H1 (cell line): ENCODE measurements around the gene RPL7L1. TPM values are rescaled to one million over a fixed set of nuclear protein-coding genes. Genes with fewer than 3 reads are reported as not detected.

Source experiments
- BACH1 ChIP-seq: IDR thresholded peaks from 2 replicates; pipeline ENCODE4 v1.6.1; 2012; ENCODE audit warnings: low read length, improper control_type of control experiment
- BCL11A ChIP-seq, 2 experiments: IDR thresholded peaks; one replicate each; pipeline ENCODE4 v1.6.1; 2011; ENCODE audit warnings: low read depth in 2 of 2, low read length in 2 of 2, mild to moderate bottlenecking in 2 of 2
- CBX8 ChIP-seq: fragments of 300-800, 300-1000 bp; sonication (generic); IDR thresholded peaks from 2 replicates; pipeline ENCODE4 v1.7.1; 2016; ENCODE audit warnings: low read depth, low read length, borderline replicate concordance
- CREB1 ChIP-seq: IDR thresholded peaks from 2 replicates; pipeline ENCODE4 v1.6.1; 2012; ENCODE audit warnings: inconsistent platforms
- FOSL1 ChIP-seq: IDR thresholded peaks from 2 replicates; pipeline ENCODE4 v1.6.1; 2011; ENCODE audit warnings: mild to moderate bottlenecking, low read depth, low read length, moderate library complexity; ENCODE audit not compliant: insufficient read depth
- GABPA ChIP-seq: IDR thresholded peaks from 2 replicates; pipeline ENCODE4 v1.6.1; 2011; ENCODE audit warnings: mild to moderate bottlenecking, low read length, moderate library complexity, borderline replicate concordance; ENCODE audit not compliant: insufficient read depth
- GTF2F1 ChIP-seq: IDR thresholded peaks from 2 replicates; pipeline ENCODE4 v1.6.1; 2012; ENCODE audit warnings: low read depth, low read length, improper control_type of control experiment, borderline replicate concordance
- HDAC6 ChIP-seq: IDR thresholded peaks from one replicate; pipeline ENCODE4 v1.7.1; 2012; ENCODE audit warnings: low read depth, mild to moderate bottlenecking, inconsistent platforms, low read length, moderate library complexity
- JUN ChIP-seq: IDR thresholded peaks from 2 replicates; pipeline ENCODE4 v1.6.1; 2011; ENCODE audit warnings: low read depth, mild to moderate bottlenecking, improper control_type of control experiment, low read length
- JUND ChIP-seq: IDR thresholded peaks from 2 replicates; pipeline ENCODE4 v1.6.1; 2011; ENCODE audit warnings: mild to moderate bottlenecking, improper control_type of control experiment, low read length
- KDM5A ChIP-seq: fragments of 200-600 bp; IDR thresholded peaks from 2 replicates; pipeline ENCODE4 v1.7.1; 2012; ENCODE audit warnings: mild to moderate bottlenecking, low read length, inconsistent platforms, mixed read lengths
- NANOG ChIP-seq: IDR thresholded peaks from 2 replicates; pipeline ENCODE4 v1.6.1; 2011; ENCODE audit warnings: low read length, low read depth, mild to moderate bottlenecking, inconsistent platforms; ENCODE audit not compliant: insufficient read depth, poor library complexity, severe bottlenecking
- POU5F1 ChIP-seq: IDR thresholded peaks from 2 replicates; pipeline ENCODE4 v1.6.1; 2011; ENCODE audit warnings: low read depth, mild to moderate bottlenecking, low read length, moderate library complexity
- SAP30 ChIP-seq: fragments of 300-600 bp; sonication (generic); IDR thresholded peaks from 2 replicates; pipeline ENCODE4 v1.7.1; 2012; ENCODE audit warnings: low read length, moderate library complexity, mild to moderate bottlenecking, inconsistent platforms; ENCODE audit not compliant: insufficient read depth, insufficient replicate concordance
- SP4 ChIP-seq: IDR thresholded peaks from 2 replicates; pipeline ENCODE4 v1.6.1; 2012; ENCODE audit warnings: low read length, inconsistent platforms
- SUZ12 ChIP-seq: fragments of 200-600 bp; sonication (generic); IDR thresholded peaks from 2 replicates; pipeline ENCODE4 v1.6.1; 2012; ENCODE audit warnings: mild to moderate bottlenecking, inconsistent platforms, low read length, moderate library complexity, mixed read lengths
- TAF7 ChIP-seq: optimal IDR thresholded peaks from 2 replicates; pipeline ENCODE3; 2011; ENCODE audit warnings: low read depth, mild to moderate bottlenecking, inconsistent platforms, low read length, moderate library complexity, borderline replicate concordance
- TEAD4 ChIP-seq: IDR thresholded peaks from 2 replicates; pipeline ENCODE4 v1.6.1; 2012; ENCODE audit warnings: low read depth, low read length, inconsistent platforms, mixed read lengths
- YY1 ChIP-seq: IDR thresholded peaks from 2 replicates; pipeline ENCODE4 v1.6.1; 2011; ENCODE audit warnings: low read depth, mild to moderate bottlenecking, low read length
- polyA plus RNA-seq, 7 experiments: library from polyadenylated mRNA; depleted of rRNA in 3 of 7; stranded (reverse) in 5 of 7; unstranded in 2 of 7; fragments of >200 nt in 5 of 7; fragments of 200-250 nt in 2 of 7; gene quantifications; 1 replicate in 5 of 7; 2 replicates in 1 of 7; 4 replicates in 1 of 7; pipeline versions ENCODE4 v1.2.1 to v1.2.3, GENCODE V29; 2011 to 2013; ENCODE audit warnings: missing spikeins in 2 of 7, mixed read lengths in 2 of 7
- total RNA-seq: library from RNA; stranded (reverse); fragmentation: NEBNext Ultra II Directional; extraction: Animal tissue kit (Norgen Biotek cat#: 25700); gene quantifications from 2 replicates; pipeline ENCODE4 v1.2.1, GENCODE V29; 2021
- TF ChIP-seq, protein P1 (sequence below), 3 experiments: IDR thresholded peaks; 1 replicate in 2 of 3; 2 replicates in 1 of 3; pipeline versions ENCODE4 v1.5.1 to v1.6.1; 2011; ENCODE audit warnings: low read length in 3 of 3, mild to moderate bottlenecking in 3 of 3, inconsistent platforms in 2 of 3, low read depth in 1 of 3, moderate library complexity in 1 of 3; ENCODE audit not compliant: insufficient read depth in 1 of 3; ENCODE audit errors: control extremely low read depth in 1 of 3
- TF ChIP-seq, protein P2 (sequence below): IDR thresholded peaks from 2 replicates; pipeline ENCODE4 v1.6.1; 2011; ENCODE audit warnings: low read depth, mild to moderate bottlenecking, low read length; ENCODE audit not compliant: insufficient read depth

RPL7L1 gene
- total and polyA plus RNA-seq, 2 of the 8 experiments (the other 6 are each of a cell fraction or from before 2014, with no cell fraction given), result 31.0 to 117 TPM

DNA sequence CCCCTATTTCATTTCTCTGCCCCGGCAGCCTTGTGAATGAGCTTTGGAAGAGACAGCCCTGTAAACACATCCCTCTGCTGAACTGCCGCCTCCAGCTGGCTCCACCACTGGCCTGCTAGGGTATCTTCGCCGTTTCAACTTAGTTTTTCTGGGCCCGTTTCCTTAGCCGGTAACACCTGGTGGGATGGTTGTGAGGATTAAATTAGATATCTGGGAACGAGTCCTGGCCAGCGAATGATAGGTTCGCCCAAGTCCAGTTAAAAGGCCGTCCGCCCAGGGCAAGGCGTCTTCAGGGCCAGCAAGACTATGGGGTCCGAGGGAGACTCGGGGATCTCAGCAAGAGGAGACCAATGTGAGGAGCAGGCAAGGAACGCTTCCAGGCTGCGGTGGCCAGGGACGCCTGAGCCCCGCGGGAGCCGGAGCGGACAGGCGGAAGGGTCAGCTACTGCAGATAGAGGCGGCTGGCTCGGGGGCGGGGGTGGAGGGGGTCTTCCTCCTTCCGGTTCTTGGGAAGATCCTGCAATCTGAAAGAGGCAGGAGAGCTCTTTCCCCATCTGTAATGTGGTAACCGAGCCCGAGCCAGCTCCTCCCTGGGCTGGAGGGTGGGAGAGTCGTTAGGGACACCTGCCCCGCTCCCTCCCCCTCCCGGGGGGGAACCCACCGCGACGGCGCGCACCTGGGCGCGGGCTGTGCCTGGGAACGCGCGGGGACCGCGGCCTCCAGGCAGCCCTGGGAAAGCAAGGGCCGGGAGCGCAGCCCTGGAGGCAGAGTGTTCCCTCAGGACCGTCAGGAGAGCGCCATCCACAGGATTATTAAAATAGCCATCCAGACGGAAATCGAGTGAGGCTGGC lies 32.0 kb downstream of the RPL7L1 start (continued):
- TF ChIP-seq GABPA, result no peak
- no peak for TF ChIP-seq SAP30
- TF ChIP-seq GTF2F1, result no peak
- no peak for TF ChIP-seq JUND
- peak; percentile 52; the same call in 1 of the 2 replicates for TF ChIP-seq SUZ12
- no peak for TF ChIP-seq SP4
- no peak for TF ChIP-seq FOSL1
- no peak for TF ChIP-seq KDM5A
- TF ChIP-seq CBX8, result no peak
- TF ChIP-seq POU5F1, result no peak
- no peak for TF ChIP-seq CREB1
- TF ChIP-seq TEAD4, result no peak
- TF ChIP-seq JUN, result no peak
- no peak for TF ChIP-seq HDAC6
- no peak for TF ChIP-seq NANOG
- TF ChIP-seq TAF7, result no peak
- 0 out of 2 replicates have a peak, but pooled peaks have one; percentile 15 for TF ChIP-seq YY1
- TF ChIP-seq, protein P1, sequence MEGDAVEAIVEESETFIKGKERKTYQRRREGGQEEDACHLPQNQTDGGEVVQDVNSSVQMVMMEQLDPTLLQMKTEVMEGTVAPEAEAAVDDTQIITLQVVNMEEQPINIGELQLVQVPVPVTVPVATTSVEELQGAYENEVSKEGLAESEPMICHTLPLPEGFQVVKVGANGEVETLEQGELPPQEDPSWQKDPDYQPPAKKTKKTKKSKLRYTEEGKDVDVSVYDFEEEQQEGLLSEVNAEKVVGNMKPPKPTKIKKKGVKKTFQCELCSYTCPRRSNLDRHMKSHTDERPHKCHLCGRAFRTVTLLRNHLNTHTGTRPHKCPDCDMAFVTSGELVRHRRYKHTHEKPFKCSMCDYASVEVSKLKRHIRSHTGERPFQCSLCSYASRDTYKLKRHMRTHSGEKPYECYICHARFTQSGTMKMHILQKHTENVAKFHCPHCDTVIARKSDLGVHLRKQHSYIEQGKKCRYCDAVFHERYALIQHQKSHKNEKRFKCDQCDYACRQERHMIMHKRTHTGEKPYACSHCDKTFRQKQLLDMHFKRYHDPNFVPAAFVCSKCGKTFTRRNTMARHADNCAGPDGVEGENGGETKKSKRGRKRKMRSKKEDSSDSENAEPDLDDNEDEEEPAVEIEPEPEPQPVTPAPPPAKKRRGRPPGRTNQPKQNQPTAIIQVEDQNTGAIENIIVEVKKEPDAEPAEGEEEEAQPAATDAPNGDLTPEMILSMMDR (IDR thresholded peaks at IDR 0.05; ENCODE audit: control extremely low read depth in 1 of 3, insufficient read depth in 1 of 3, low read depth in 1 of 3, low read length in 3 of 3), result peak; percentile 40 to 58 (median 43)
- TF ChIP-seq, protein P2, sequence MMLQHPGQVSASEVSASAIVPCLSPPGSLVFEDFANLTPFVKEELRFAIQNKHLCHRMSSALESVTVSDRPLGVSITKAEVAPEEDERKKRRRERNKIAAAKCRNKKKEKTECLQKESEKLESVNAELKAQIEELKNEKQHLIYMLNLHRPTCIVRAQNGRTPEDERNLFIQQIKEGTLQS, result no peak
- peak; percentile 91 for TF ChIP-seq BACH1
- TF ChIP-seq BCL11A (IDR thresholded peaks at IDR 0.05; ENCODE audit: low read depth in 2 of 2, low read length in 2 of 2), result no peak
